NCI-H2227 (cell line): ENCODE measurements around the gene POU2F1.
"Not testable (repeated sequence)": the region's sequence is repeated elsewhere in the genome, so short reads cannot be mapped to it uniquely, and the experiment has no call there.

Source experiments
- DNase-seq: peaks from one replicate; lab custom pipeline; 2025; ENCODE audit not compliant: unreplicated experiment; lab: John Stamatoyannopoulos, UW

Gene POU2F1

GRCh38 chr1:167305706-167306277, 85.1 kb downstream of the POU2F1 start:
- DNase-seq = no peak

- DNase-seq = no peak
Measured at GRCh38 chr1:167310732-167311131, 90.0 kb downstream of the POU2F1 start.

GRCh38 chr1:167312871-167313270, 92.2 kb downstream of the POU2F1 start:
- DNase-seq = no peak

GRCh38 chr1:167314671-167315070, 94.0 kb downstream of the POU2F1 start:
- DNase-seq = no peak

- no peak for DNase-seq
Measured at GRCh38 chr1:167317463-167317862, 96.8 kb downstream of the POU2F1 start.

- DNase-seq = not testable (repeated sequence)
Measured at GRCh38 chr1:167319206-167319605, 98.5 kb downstream of the POU2F1 start.

GRCh38 chr1:167322483-167322882, 101.8 kb downstream of the POU2F1 start:
- no peak for DNase-seq

- no peak for DNase-seq
Measured at GRCh38 chr1:167325151-167325550, 104.5 kb downstream of the POU2F1 start.

- DNase-seq = no peak
Measured at GRCh38 chr1:167328306-167328815, 107.7 kb downstream of the POU2F1 start.

GRCh38 chr1:167328816-167329483, 108.3 kb downstream of the POU2F1 start:
- DNase-seq = no peak

- DNase-seq = no peak
Measured at GRCh38 chr1:167330601-167331293, 110.1 kb downstream of the POU2F1 start.

- no peak for DNase-seq
Measured at GRCh38 chr1:167331650-167332049, 111.0 kb downstream of the POU2F1 start.

- no peak for DNase-seq
Measured at GRCh38 chr1:167332503-167332902, 111.8 kb downstream of the POU2F1 start.

GRCh38 chr1:167333124-167333523, 112.4 kb downstream of the POU2F1 start:
- DNase-seq = no peak

- no peak for DNase-seq
Measured at GRCh38 chr1:167333703-167334102, 113.0 kb downstream of the POU2F1 start.

- DNase-seq = no peak
Measured at GRCh38 chr1:167339405-167339804, 118.7 kb downstream of the POU2F1 start.

GRCh38 chr1:167342846-167343245, 122.2 kb downstream of the POU2F1 start:
- no peak for DNase-seq

GRCh38 chr1:167344112-167344511, 123.4 kb downstream of the POU2F1 start:
- DNase-seq = no peak

- no peak for DNase-seq
Measured at GRCh38 chr1:167344615-167345385, 124.1 kb downstream of the POU2F1 start.

- DNase-seq = no peak
Measured at GRCh38 chr1:167345386-167345733, 124.7 kb downstream of the POU2F1 start.

GRCh38 chr1:167357305-167357704, 136.6 kb downstream of the POU2F1 start:
- DNase-seq = no peak
